IMR-90 (cell line): Measurements from ENCODE around the gene COL4A2. TPM values are rescaled to one million over a fixed set of nuclear protein-coding genes. Genes with fewer than 3 reads are reported as not detected.

Experiments
- ATAC-seq: fragments of 200-7000 bp; cut with Tn5 transposase; 2 replicates; pipeline ENCODE4 v1.9.1; 2020; ENCODE audit warnings: low read depth, mild to moderate bottlenecking, moderate library complexity
- BruUV-seq: library from RNA; stranded (reverse); fragments of 400-500 nt; replicated peaks from 2 replicates; lab custom pipeline; 2021; lab: Mats Ljungman, UMichigan
- CTCF ChIA-PET: fragments of 300-600 bp; formaldehyde crosslinking; extraction: SDS; loops from one replicate; lab custom pipeline; 2021; ENCODE audit warnings: antibody characterized with exemption; lab: Yijun Ruan, JAX
- POLR2A ChIA-PET: fragments of 300-600 bp; sonication (Branson Sonifier 250); formaldehyde crosslinking; loops from one replicate; lab custom pipeline; 2022; ENCODE audit warnings: antibody characterized with exemption; ENCODE audit not compliant: unreplicated experiment; lab: Charles Lee
- DNase-seq: peaks from one replicate; pipeline ENCODE4 v3.0.0; 2013
- H2AFZ ChIP-seq: replicated peaks from 2 replicates; pipeline ENCODE3; 2013; ENCODE audit warnings: low read length, mild to moderate bottlenecking; ENCODE audit not compliant: poor library complexity
- H2AK5ac ChIP-seq: 2 replicates; pipeline ENCODE4 v1.6.1; 2013; ENCODE audit warnings: low read depth, low read length, inconsistent platforms
- H2AK9ac ChIP-seq: replicated peaks from 2 replicates; pipeline ENCODE3; 2013; ENCODE audit warnings: mild to moderate bottlenecking, low read depth, low read length, moderate library complexity; ENCODE audit not compliant: poor library complexity
- H2BK120ac ChIP-seq: 2 replicates; pipeline ENCODE4 v1.6.1; 2013; ENCODE audit warnings: low read depth, low read length, inconsistent platforms
- H2BK15ac ChIP-seq: 3 replicates; pipeline ENCODE4 v1.6.1; 2013; ENCODE audit warnings: low read depth, low read length, inconsistent platforms
- H2BK20ac ChIP-seq: 2 replicates; pipeline ENCODE4 v1.6.1; 2013; ENCODE audit warnings: low read depth, mild to moderate bottlenecking, inconsistent platforms, low read length, moderate library complexity
- H2BK5ac ChIP-seq: 2 replicates; pipeline ENCODE4 v1.6.1; 2013; ENCODE audit warnings: mild to moderate bottlenecking, low read depth, low read length, inconsistent platforms; ENCODE audit not compliant: poor library complexity, severe bottlenecking
- H3K14ac ChIP-seq: replicated peaks from 2 replicates; pipeline ENCODE4 v1.6.1; 2013; ENCODE audit warnings: low read depth, low read length, inconsistent platforms
- H3K18ac ChIP-seq: 2 replicates; pipeline ENCODE4 v1.6.1; 2013; ENCODE audit warnings: low read depth, low read length, control low read depth
- H3K23ac ChIP-seq: 2 replicates; pipeline ENCODE4 v1.6.1; 2013; ENCODE audit warnings: low read depth, low read length, inconsistent platforms
- H3K27ac ChIP-seq: 2 replicates; pipeline ENCODE4 v1.5.1; 2013; ENCODE audit warnings: mild to moderate bottlenecking, control low read depth, low read length; ENCODE audit not compliant: insufficient read depth
- H3K27me3 ChIP-seq: 2 replicates; pipeline ENCODE4 v1.6.1; 2013; ENCODE audit warnings: low read length; ENCODE audit not compliant: control insufficient read depth, insufficient read depth
- H3K36me3 ChIP-seq: 2 replicates; pipeline ENCODE4 v1.6.1; 2013; ENCODE audit warnings: low read length, mixed read lengths; ENCODE audit not compliant: control insufficient read depth, insufficient read depth
- H3K4ac ChIP-seq: 2 replicates; pipeline ENCODE4 v1.6.1; 2013; ENCODE audit warnings: low read depth, low read length, inconsistent platforms
- H3K4me1 ChIP-seq: 2 replicates; pipeline ENCODE4 v1.6.1; 2013; ENCODE audit warnings: low read length, mixed read lengths; ENCODE audit not compliant: control insufficient read depth, insufficient read depth
- H3K4me2 ChIP-seq: 2 replicates; pipeline ENCODE4 v1.6.1; 2013; ENCODE audit warnings: low read depth, mild to moderate bottlenecking, control low read depth, low read length, moderate library complexity
- H3K4me3 ChIP-seq: 2 replicates; pipeline ENCODE4 v1.5.1; 2013; ENCODE audit warnings: low read depth, mild to moderate bottlenecking, control low read depth, low read length, moderate library complexity; ENCODE audit not compliant: insufficient read depth
- H3K56ac ChIP-seq: 2 replicates; pipeline ENCODE4 v1.6.1; 2013; ENCODE audit warnings: low read length, inconsistent platforms; ENCODE audit not compliant: insufficient read depth; ENCODE audit errors: extremely low read depth
- H3K79me1 ChIP-seq, 2 experiments: 2 replicates each; pipeline ENCODE4 v1.6.1; 2013; ENCODE audit warnings: low read length in 2 of 2, inconsistent platforms in 1 of 2, low read depth in 1 of 2
- H3K9ac ChIP-seq: 2 replicates; pipeline ENCODE4 v1.6.1; 2013; ENCODE audit warnings: low read depth, low read length, control low read depth
- H3K9me1 ChIP-seq: 2 replicates; pipeline ENCODE4 v1.6.1; 2013; ENCODE audit warnings: low read length, inconsistent platforms; ENCODE audit not compliant: insufficient read depth
- H3K9me3 ChIP-seq: 2 replicates; pipeline ENCODE4 v1.6.1; 2013; ENCODE audit warnings: low read length; ENCODE audit not compliant: control insufficient read depth, insufficient read depth
- H4K20me1 ChIP-seq: 2 replicates; pipeline ENCODE4 v1.6.1; 2013; ENCODE audit warnings: low read length, inconsistent platforms; ENCODE audit not compliant: insufficient read depth
- H4K5ac ChIP-seq: 2 replicates; pipeline ENCODE4 v1.6.1; 2013; ENCODE audit warnings: mild to moderate bottlenecking, low read depth, low read length, control low read depth
- H4K8ac ChIP-seq, 2 experiments: 2 replicates each; pipeline ENCODE4 v1.6.1; 2013; ENCODE audit warnings: low read depth in 2 of 2, low read length in 2 of 2, control low read depth in 1 of 2, inconsistent platforms in 1 of 2
- H4K91ac ChIP-seq: 2 replicates; pipeline ENCODE4 v1.6.1; 2013; ENCODE audit warnings: low read depth, low read length, inconsistent platforms; ENCODE audit not compliant: insufficient read depth
- BHLHE40 ChIP-seq: fragments of 150-350 bp; IDR thresholded peaks from 2 replicates; pipeline ENCODE4 v1.6.1; 2016; ENCODE audit warnings: mild to moderate bottlenecking, low read depth, low read length
- CEBPB ChIP-seq: IDR thresholded peaks from 2 replicates; pipeline ENCODE4 v1.6.1; 2012; ENCODE audit warnings: low read depth, low read length, improper control_type of control experiment
- FOS ChIP-seq: fragments of 150-350 bp; IDR thresholded peaks from 2 replicates; pipeline ENCODE4 v1.6.1; 2016; ENCODE audit warnings: low read depth, low read length
- MXI1 ChIP-seq: IDR thresholded peaks from 2 replicates; pipeline ENCODE4 v1.6.1; 2012; ENCODE audit warnings: low read depth, mild to moderate bottlenecking, low read length, moderate library complexity, borderline replicate concordance
- POLR2A ChIP-seq: IDR thresholded peaks from 2 replicates; pipeline ENCODE4 v1.6.1; 2012; ENCODE audit warnings: mild to moderate bottlenecking, low read depth, low read length
- WGBS, 2 experiments: methylation state at CpG; one replicate each; pipeline versions ENCODE4 v1.1.5 to v1.1.7; 2013; ENCODE audit warnings: missing lambda C conversion rate in 2 of 2; ENCODE audit not compliant: insufficient read length in 1 of 2; ENCODE audit errors: extremely low coverage in 2 of 2; 5-methylcytosine and 5-hydroxymethylcytosine counted together
- dilution Hi-C: fragments of 300-500 bp; cut with HindIII; formaldehyde crosslinking; loops from one replicate; pipeline ENCODE4 v1.14.3; 2018; ENCODE audit warnings: low sequenced_read_pairs; ENCODE audit not compliant: unreplicated experiment
- in situ Hi-C: fragments of 300-500 bp; cut with MboI; formaldehyde crosslinking; loops from 3 replicates; pipeline ENCODE4 v1.14.3; 2019; ENCODE audit warnings: low sequenced_read_pairs, inconsistent platforms, mixed read lengths
- intact Hi-C: fragments of 100-400 bp; cut with micrococcal nuclease; formaldehyde crosslinking; loops from 2 replicates; pipeline ENCODE4 v1.10.0; 2022
- polyA plus RNA-seq, 3 experiments: library from polyadenylated mRNA; depleted of rRNA; stranded (reverse); fragments of >200 nt; gene quantifications; 2 replicates each; pipeline ENCODE4 v1.2.3, GENCODE V29; 2012; ENCODE audit warnings: low replicate concordance in 1 of 3
- total RNA-seq: library from RNA; depleted of rRNA; stranded (reverse); fragments of >200 nt; gene quantifications from 2 replicates; pipeline ENCODE4 v1.2.3, GENCODE V29; 2012
- TF ChIP-seq, protein P1 (sequence below): fragments of 150-350 bp; IDR thresholded peaks from 2 replicates; pipeline ENCODE4 v1.6.1; 2016; ENCODE audit warnings: low read depth, mild to moderate bottlenecking, low read length, moderate library complexity, borderline replicate concordance

COL4A2 gene
- total and polyA plus RNA-seq, 2 of the 4 experiments (the other 2 are of a cell fraction) = 90.7 to 457 TPM

GRCh38 chr13:110483386-110483968 lies 176.4 kb downstream of the COL4A2 start:
- H2BK120ac ChIP-seq = no peak overlapping the region
- peaks cover 15% of the 10 kb centered on the region for H4K20me1 ChIP-seq
- no peak overlapping the region for H3K14ac ChIP-seq
- no peak overlapping the region for H3K27ac ChIP-seq
- H3K23ac ChIP-seq = no peak overlapping the region
- H3K4me1 ChIP-seq = peaks cover 8% of the 10 kb centered on the region
- no peak overlapping the region for H2AFZ ChIP-seq
- no peak overlapping the region for H3K9ac ChIP-seq
- H3K79me1 ChIP-seq = peaks cover 9 to 28% of the 10 kb centered on the region in 2 experiments; a peak in 3 of 4 replicates
- H3K9me1 ChIP-seq = peaks cover 9% of the 10 kb centered on the region; the same call in 1 of the 2 replicates
- no TSS peak for BruUV-seq
- POLR2A ChIA-PET = no interaction called here
- 89% methylated on average over 9 of the region's 13 CpGs; no CpG with 5 or more reads in 1 of the 2 experiments for WGBS, 2 experiments
- no peak overlapping the region for H2BK20ac ChIP-seq
- in situ Hi-C loops = no loop called here
- ATAC-seq (no peak), DNase-seq (no peak)
- H3K4me3 ChIP-seq = no peak overlapping the region
- no peak overlapping the region for H3K56ac ChIP-seq
- H2AK5ac ChIP-seq = no peak overlapping the region
- H3K9me3 ChIP-seq = no peaks in the 10 kb centered on the region
- H3K4ac ChIP-seq = no peak overlapping the region
- H3K27me3 ChIP-seq = no peaks in the 10 kb centered on the region
- no peak overlapping the region for H3K4me2 ChIP-seq
- no peak overlapping the region for H2AK9ac ChIP-seq
- TF ChIP-seq POLR2A = no peak
- TF ChIP-seq, protein P1, sequence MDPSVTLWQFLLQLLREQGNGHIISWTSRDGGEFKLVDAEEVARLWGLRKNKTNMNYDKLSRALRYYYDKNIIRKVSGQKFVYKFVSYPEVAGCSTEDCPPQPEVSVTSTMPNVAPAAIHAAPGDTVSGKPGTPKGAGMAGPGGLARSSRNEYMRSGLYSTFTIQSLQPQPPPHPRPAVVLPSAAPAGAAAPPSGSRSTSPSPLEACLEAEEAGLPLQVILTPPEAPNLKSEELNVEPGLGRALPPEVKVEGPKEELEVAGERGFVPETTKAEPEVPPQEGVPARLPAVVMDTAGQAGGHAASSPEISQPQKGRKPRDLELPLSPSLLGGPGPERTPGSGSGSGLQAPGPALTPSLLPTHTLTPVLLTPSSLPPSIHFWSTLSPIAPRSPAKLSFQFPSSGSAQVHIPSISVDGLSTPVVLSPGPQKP = no peak
- no peak for TF ChIP-seq CEBPB
- TF ChIP-seq BHLHE40 = no peak
- TF ChIP-seq FOS = no peak
- TF ChIP-seq MXI1 = no peak
- CTCF ChIA-PET = no interaction called here
- H4K8ac ChIP-seq = no peak overlapping the region
- no peak overlapping the region for H2BK5ac ChIP-seq
- dilution Hi-C loops = no loop called here
- no peak overlapping the region for H4K91ac ChIP-seq
- H3K18ac ChIP-seq = no peak overlapping the region
- intact Hi-C loops = no loop called here
- no peak overlapping the region for H2BK15ac ChIP-seq
- peaks cover 71% of the 10 kb centered on the region for H3K36me3 ChIP-seq
- no peak overlapping the region for H4K5ac ChIP-seq
